CD8-positive, alpha-beta memory T cell (primary cell): ENCODE results near the gene KCNK4. TPM values are rescaled to one million over a fixed set of nuclear protein-coding genes. Genes with fewer than 3 reads are reported as not detected.

ENCODE experiments used
- polyA plus RNA-seq: library from polyadenylated mRNA; unstranded; fragments of 300-500 nt; fragmentation: Illumina TruSeq; gene quantifications from one replicate; pipeline ENCODE4 v1.2.3, GENCODE V29; 2021
- total RNA-seq, 2 experiments: library from RNA; stranded (reverse); gene quantifications; one replicate each; pipeline ENCODE4 v1.2.3, GENCODE V29; 2021

The KCNK4 gene
- total and polyA plus RNA-seq, 3 experiments from 2014 or later: not detected

Other genes starting within 250 kb of the KCNK4 start
- gene MACROD1, start 125.2 kb upstream of the KCNK4 start, total RNA-seq: 10 to 100 TPM; 19.6 to 25.5 TPM
- 9.2 TPM for gene MACROD1, start 125.2 kb upstream of the KCNK4 start, polyA plus RNA-seq
- 100 to 1,000 TPM; 457 to 461 TPM for gene STIP1, start 105.1 kb upstream of the KCNK4 start, total RNA-seq
- gene STIP1, start 105.1 kb upstream of the KCNK4 start, polyA plus RNA-seq: 108 TPM
- gene FERMT3, start 84.6 kb upstream of the KCNK4 start, total RNA-seq: 100 to 1,000 TPM; 205 to 213 TPM
- 206 TPM for gene FERMT3, start 84.6 kb upstream of the KCNK4 start, polyA plus RNA-seq
- 10 to 100 TPM; 28.3 to 31.5 TPM for gene TRPT1, start 65.1 kb upstream of the KCNK4 start, total RNA-seq
- 47.6 TPM for gene TRPT1, start 65.1 kb upstream of the KCNK4 start, polyA plus RNA-seq
- 10 to 100 TPM; 75.3 to 78.6 TPM for gene NUDT22, start 65.0 kb upstream of the KCNK4 start, total RNA-seq
- gene NUDT22, start 65.0 kb upstream of the KCNK4 start, polyA plus RNA-seq: 51.6 TPM
- 10 to 100 TPM; 25.5 to 26.4 TPM for gene DNAJC4, start 60.8 kb upstream of the KCNK4 start, total RNA-seq
- gene DNAJC4, start 60.8 kb upstream of the KCNK4 start, polyA plus RNA-seq: 28.7 TPM
- gene VEGFB, start 56.7 kb upstream of the KCNK4 start, total RNA-seq: 10 to 100 TPM; 71.9 to 77.0 TPM
- gene VEGFB, start 56.7 kb upstream of the KCNK4 start, polyA plus RNA-seq: 19.0 TPM
- 10 to 100 TPM; 27.9 to 28.4 TPM for gene FKBP2, start 50.2 kb upstream of the KCNK4 start, total RNA-seq
- 124 TPM for gene FKBP2, start 50.2 kb upstream of the KCNK4 start, polyA plus RNA-seq
- gene PPP1R14B, start 44.4 kb upstream of the KCNK4 start, total RNA-seq: 100 to 1,000 TPM; 365 to 381 TPM
- gene PPP1R14B, start 44.4 kb upstream of the KCNK4 start, polyA plus RNA-seq: 57.3 TPM
- 10 to 100 TPM; 12.5 to 13.6 TPM for gene PLCB3, start 39.8 kb upstream of the KCNK4 start, total RNA-seq
- 0.47 TPM for gene PLCB3, start 39.8 kb upstream of the KCNK4 start, polyA plus RNA-seq
- gene BAD, start 6.6 kb upstream of the KCNK4 start, total RNA-seq: 10 to 100 TPM; 40.4 to 40.9 TPM
- 56.5 TPM for gene BAD, start 6.6 kb upstream of the KCNK4 start, polyA plus RNA-seq
- 10 to 100 TPM; 64.2 to 65.0 TPM for gene GPR137, start 5.5 kb upstream of the KCNK4 start, total RNA-seq
- gene GPR137, start 5.5 kb upstream of the KCNK4 start, polyA plus RNA-seq: 9.1 TPM
- not detected for gene CATSPERZ, start 9.1 kb downstream of the KCNK4 start, total RNA-seq
- gene CATSPERZ, start 9.1 kb downstream of the KCNK4 start, polyA plus RNA-seq: not detected
- gene ESRRA, start 14.2 kb downstream of the KCNK4 start, total RNA-seq: 10 to 100 TPM; 52.2 to 54.3 TPM
- 11.9 TPM for gene ESRRA, start 14.2 kb downstream of the KCNK4 start, polyA plus RNA-seq
- gene TRMT112, start 26.3 kb downstream of the KCNK4 start, total RNA-seq: 100 to 1,000 TPM; 327 to 332 TPM
- 467 TPM for gene TRMT112, start 26.3 kb downstream of the KCNK4 start, polyA plus RNA-seq
- gene PRDX5, start 26.8 kb downstream of the KCNK4 start, total RNA-seq: 100 to 1,000 TPM; 114 to 126 TPM
- gene PRDX5, start 26.8 kb downstream of the KCNK4 start, polyA plus RNA-seq: 170 TPM
- 100 to 1,000 TPM; 101 to 105 TPM for gene CCDC88B, start 48.9 kb downstream of the KCNK4 start, total RNA-seq
- 45.6 TPM for gene CCDC88B, start 48.9 kb downstream of the KCNK4 start, polyA plus RNA-seq
- 10 to 100 TPM; 38.0 to 39.0 TPM for gene RPS6KA4, start 67.9 kb downstream of the KCNK4 start, total RNA-seq
- gene RPS6KA4, start 67.9 kb downstream of the KCNK4 start, polyA plus RNA-seq: 15.9 TPM